Suppressor macrophage treated with lipopolysaccharide for 1 hour (primary cell): Measurements from ENCODE around the gene FBXO22.
"Not testable (repeated sequence)": the region's sequence is repeated elsewhere in the genome, so short reads cannot be mapped to it uniquely, and the experiment has no call there.

Source experiments
- DNase-seq, 3 donors: peaks; one replicate each; pipeline ENCODE4 v3.0.0-alpha.2; 2020 to 2022

Gene FBXO22

GRCh38 chr15:75921732-75922703, 18.3 kb downstream of the FBXO22 start:
- peak; percentile 48 to 53 (median 52) for DNase-seq

- DNase-seq: no peak
Measured at GRCh38 chr15:75923756-75924155, 20.1 kb downstream of the FBXO22 start.

- DNase-seq: no peak
Measured at GRCh38 chr15:75924576-75924975, 20.9 kb downstream of the FBXO22 start.

- peak in 2 of 3 donors; percentile 14 to 29 for DNase-seq
Measured at GRCh38 chr15:75925440-75925839, 21.8 kb downstream of the FBXO22 start.

GRCh38 chr15:75926931-75927330, 23.3 kb downstream of the FBXO22 start:
- no peak for DNase-seq

GRCh38 chr15:75927601-75928000, 23.9 kb downstream of the FBXO22 start:
- no peak for DNase-seq

- peak in 1 of 3 donors; percentile 12 for DNase-seq
Measured at GRCh38 chr15:75928680-75929608, 25.3 kb downstream of the FBXO22 start.

- DNase-seq: no peak
Measured at GRCh38 chr15:75929799-75930565, 26.3 kb downstream of the FBXO22 start.

- DNase-seq: no peak
Measured at GRCh38 chr15:75930866-75931265, 27.2 kb downstream of the FBXO22 start.

- DNase-seq: no peak
Measured at GRCh38 chr15:75942464-75942863, 38.8 kb downstream of the FBXO22 start.

GRCh38 chr15:75943246-75943645, 39.6 kb downstream of the FBXO22 start:
- no peak for DNase-seq

- peak; percentile 30 to 33 (median 31) for DNase-seq
Measured at GRCh38 chr15:75943713-75944215, 40.1 kb downstream of the FBXO22 start.

- DNase-seq: peak; percentile 69 to 87 (median 86)
Measured at GRCh38 chr15:75945953-75946352, 42.3 kb downstream of the FBXO22 start.

- peak; percentile 64 to 81 (median 76) for DNase-seq
Measured at GRCh38 chr15:75947092-75947491, 43.4 kb downstream of the FBXO22 start.

- DNase-seq: no peak
Measured at GRCh38 chr15:75948761-75949296, 45.2 kb downstream of the FBXO22 start.

- peak; percentile 21 to 61 (median 58) for DNase-seq
Measured at GRCh38 chr15:75952525-75952924, 48.8 kb downstream of the FBXO22 start.

- no peak for DNase-seq
Measured at GRCh38 chr15:75955720-75956119, 52.0 kb downstream of the FBXO22 start.

GRCh38 chr15:75961331-75961730, 57.7 kb downstream of the FBXO22 start:
- DNase-seq: no peak

- no peak for DNase-seq
Measured at GRCh38 chr15:75966073-75966472, 62.4 kb downstream of the FBXO22 start.

- not testable (repeated sequence) for DNase-seq
Measured at GRCh38 chr15:75976766-75977165, 73.1 kb downstream of the FBXO22 start.

GRCh38 chr15:75981149-75981815, 77.6 kb downstream of the FBXO22 start:
- DNase-seq: no peak
